Measurements from ENCODE around the gene HACD2.
"Not testable (repeated sequence)": the region's sequence is repeated elsewhere in the genome, so short reads cannot be mapped to it uniquely, and the experiment has no call there.

Gene HACD2

DNA sequence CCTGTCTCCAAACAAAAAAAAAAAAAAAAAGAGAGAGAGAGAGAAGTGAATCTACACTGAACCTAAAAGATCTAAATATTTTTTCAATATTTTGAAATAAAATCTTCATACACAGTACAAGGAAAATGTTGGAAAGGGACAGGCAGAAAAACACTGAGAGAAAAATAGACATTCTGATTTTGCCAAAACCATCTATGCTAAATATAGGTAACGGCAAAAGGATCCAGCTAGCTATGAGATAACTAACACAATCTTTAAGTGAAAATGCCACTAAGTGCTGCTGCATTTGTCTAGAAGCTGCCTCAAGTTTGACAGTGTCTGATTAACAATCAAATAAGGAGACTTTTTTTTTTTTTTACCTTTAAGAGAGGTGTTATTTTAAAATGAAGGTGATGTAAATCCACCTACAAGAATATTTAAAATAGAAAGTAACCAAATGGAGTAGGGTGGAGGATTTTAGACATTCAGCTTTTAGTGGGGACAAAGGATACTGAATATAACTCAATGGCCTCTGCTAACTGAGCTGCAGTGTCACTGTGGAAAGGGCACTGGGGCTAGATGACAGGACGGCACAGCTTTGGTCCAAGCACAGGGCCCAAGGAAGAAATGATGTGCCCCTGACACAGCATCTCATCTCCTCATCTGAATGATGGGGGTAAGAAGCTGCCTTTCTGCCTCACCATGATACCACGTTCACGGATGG lies 62.4 kb downstream of the HACD2 start:
- no peak for DNase-seq

DNA sequence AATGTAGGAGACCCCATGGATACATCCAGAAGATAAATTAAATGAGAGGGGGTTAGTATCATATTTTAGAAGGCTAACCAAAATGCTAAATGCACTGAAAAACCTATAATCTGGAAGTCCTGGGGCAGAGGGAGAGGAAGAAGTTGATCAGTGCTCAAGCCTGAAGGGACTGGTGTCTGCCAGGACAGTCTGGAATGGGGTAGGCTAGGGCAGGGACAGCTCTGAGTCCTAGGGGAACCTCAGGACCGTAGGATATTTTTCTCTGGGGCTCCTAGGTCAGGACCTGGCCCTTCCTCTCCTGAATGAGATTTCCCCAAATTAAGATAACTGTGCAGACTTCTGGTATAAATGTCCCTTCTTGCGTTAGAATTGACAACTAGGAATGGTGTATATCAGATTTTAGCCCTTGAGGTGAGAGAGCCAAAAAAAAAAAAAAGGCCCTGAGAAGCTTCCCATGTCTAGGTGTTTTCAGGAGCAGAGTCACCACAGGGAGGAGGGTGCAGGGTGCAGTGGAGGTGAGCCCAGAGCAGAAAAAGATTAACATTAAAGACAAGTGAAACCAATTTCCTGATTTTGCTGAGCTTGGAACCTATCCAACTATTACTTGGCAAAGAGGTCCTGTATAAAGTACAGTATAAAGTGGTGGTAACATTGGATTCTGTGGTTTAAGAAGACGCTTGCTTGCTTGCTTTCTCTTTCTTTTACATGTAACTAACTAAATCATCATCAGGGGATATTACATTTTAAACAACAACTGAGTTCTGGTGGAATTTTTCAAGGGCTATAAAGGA lies 63.5 kb downstream of the HACD2 start:
- DNase-seq, result no peak

DNA sequence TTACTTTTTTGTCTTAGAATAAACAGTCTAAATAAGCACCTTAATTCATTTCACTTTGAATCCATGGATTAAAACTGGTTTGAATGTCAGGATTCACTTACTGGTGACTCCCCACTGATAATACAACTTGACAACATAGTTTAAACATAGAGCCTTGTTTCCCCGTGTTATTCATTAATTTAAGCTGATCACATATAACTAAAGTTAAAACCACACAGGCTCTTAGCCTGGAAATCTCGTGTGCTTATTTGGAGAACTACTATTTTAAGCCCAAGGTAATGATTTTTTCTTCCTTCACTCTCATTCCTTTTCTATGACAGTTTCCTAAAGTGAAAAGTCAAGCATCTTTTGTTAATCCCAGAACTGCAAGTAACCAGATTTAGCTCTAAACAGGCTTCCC lies 64.2 kb downstream of the HACD2 start:
- DNase-seq, result no peak

DNA sequence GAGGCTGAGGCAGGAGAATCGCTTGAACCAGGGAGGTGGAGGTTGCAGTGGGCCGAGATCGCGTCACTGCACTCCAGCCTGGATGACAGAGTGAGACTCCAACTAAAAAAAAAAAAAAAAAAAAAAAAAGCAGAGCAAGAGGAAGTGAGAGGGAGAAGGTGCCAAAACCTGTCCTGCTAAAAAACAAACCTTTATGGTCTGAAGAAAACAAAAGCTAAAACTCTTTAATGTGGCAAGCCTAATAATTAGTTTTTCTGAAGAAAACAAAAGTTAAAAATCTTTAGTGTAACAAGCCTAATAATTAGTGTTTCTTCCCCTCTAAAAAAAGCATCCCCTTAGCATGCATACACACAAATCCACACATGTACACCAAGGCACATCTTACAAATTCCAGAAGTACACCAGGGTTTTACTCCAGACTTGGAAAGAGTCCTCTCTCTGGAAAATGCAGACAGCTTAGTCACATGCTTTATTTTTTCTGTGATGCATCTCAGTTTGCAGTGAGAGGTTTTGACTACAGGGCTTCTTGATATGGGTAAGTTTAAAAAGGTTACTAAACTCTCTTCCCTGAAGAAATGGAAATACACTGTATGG lies 65.9 kb downstream of the HACD2 start:
- no peak for DNase-seq

DNA sequence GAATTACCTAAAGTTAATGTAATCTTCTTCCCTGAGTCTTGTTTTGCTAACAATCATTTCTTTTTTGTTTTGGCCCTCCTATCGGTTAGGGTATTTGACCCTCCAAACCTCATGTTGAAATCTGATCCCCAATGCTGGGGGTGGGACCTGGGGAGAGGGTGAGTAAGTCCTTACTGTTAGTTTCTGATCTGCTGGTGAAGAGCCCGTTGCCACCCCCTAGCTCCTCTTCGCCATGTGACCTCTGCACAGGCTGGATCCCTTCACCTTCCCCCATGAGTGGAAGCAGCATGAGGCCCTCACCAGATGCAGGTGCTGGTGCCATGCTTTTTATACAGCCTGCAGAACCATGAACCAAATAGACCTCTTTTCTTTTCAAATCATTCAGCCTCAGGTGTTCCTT lies 73.1 kb downstream of the HACD2 start:
- no peak for DNase-seq

DNA sequence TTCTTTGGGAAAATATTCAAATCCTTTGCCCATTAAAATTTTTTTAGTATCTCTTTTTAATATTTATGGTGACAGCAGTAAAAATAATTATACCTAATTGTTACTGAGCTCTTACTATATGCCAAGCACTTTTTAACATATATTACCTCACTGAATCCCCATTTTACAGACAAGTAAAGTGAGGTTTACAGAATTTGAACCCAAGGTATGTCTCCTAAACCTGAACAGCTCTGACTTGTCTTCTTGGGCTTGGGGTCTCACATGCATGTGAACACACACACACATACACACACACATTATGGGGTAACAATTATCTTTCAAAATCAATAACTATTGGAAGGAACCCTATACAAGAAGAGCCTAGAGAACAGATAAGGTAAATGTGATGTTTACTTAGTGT lies 73.8 kb downstream of the HACD2 start:
- DNase-seq, result no peak

DNA sequence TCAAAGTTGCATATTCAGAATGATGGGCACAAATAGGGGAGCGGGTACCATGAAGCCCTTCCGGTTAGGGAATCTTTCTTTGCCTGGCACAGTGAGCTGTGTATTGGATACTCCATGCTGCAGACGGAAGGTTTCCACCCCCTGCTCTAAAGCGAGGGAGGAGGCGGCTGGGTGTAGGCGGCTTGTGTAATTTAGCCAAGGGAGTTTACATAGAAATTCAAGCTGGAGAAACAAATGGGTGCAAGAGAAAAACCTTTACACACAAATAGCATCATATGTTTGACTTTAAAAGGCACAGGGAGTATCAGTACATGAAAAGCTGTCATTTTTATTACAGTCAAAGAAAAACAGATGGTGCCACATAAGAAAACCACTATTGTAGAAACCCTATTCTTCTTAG lies 76.7 kb downstream of the HACD2 start:
- DNase-seq, result no peak

DNA sequence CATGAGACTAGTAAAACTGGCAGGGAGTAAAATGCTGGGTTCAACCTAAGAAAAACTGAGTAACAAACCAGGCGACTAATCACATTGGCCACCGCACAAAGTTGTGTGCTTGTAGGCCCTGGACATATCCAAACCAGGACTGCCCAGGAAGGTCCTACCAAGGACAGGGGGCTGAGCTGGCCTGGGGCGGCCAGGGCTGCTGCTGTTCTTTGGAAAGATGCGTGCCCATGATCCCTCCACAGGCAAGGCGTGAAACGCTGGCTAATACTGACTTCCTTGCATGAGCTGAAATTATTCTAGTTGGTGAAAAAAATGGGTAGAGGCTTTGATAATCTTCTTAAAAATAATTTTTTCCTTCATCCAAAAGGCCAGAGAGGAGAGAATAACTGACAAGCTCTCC lies 79.0 kb downstream of the HACD2 start:
- DNase-seq, result no peak

DNA sequence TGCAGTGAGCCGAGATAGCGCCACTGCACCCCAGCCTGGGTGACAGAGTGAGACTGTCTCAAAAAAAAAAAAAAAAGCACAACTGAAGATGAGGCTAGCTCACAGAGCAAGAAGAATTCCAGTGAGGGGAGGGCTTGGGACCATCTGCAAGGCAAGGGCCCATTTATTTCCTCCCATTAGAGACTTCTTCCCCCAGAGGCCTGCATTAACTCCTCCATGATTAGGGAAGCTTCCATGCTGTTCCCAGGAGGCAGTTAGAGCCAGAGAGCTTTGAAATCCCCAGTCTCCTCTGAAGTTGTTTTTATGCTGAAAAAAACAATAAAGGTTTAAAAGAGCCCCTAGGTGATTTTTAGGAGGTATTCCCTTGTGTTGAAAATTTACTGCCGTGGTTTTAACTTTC lies 81.7 kb downstream of the HACD2 start:
- no peak for DNase-seq

DNA sequence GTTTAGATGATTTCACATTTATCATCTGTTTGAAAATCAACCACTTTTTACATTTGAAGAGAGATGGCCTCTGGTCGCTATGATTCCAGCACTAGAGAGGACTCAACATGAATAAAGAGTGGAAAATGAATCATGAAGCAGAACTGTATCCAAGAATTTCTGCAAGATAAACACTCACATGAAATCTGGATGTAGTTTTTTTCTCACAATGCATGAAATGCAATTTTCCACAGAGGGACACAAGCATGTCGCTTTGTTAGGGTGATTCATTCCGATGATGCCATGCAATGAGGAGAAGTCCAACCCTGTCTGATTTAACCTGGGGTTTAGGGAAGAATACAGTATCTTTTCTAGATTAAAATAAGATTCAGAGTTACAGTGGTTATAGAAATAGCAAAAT lies 85.5 kb downstream of the HACD2 start:
- no peak for DNase-seq

DNA sequence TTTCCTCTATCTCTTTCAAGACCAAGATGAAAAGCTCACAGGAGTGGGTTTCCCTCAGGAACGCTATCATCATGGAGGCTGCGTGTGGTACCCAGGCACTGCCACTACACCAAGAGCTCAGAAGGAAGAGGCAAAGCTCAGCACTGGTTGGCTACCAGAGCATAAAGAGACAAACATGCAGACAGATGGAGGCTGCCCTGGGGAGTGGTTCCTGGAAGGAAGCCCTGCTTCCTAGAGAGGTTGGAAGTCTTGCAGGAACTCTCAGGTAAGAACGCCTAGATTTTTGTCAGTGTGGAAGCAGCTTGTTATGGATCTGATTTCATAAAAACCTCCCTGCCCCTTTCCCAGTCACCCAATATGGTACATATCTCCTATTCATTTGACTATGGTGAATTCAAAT lies 86.1 kb downstream of the HACD2 start:
- DNase-seq, result no peak

DNA sequence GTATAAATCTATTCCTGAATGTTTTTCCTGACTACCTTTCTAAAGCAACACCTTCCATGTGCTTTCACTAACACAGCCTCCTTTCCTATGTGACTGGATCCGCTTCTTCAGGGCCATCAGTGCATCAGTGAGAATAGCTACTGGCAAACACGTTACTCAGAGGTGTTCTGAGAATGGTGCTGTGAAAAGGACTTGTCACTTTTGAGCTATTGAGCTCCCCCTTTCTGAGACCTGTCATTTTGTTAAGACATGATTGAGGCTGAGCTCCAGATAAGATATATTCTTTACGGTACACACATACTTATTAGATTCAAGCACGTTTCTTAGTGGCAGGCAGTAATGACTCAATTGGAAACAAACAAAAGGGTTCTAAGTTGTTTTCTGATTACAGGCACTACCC lies 90.9 kb downstream of the HACD2 start:
- no peak for DNase-seq

DNA sequence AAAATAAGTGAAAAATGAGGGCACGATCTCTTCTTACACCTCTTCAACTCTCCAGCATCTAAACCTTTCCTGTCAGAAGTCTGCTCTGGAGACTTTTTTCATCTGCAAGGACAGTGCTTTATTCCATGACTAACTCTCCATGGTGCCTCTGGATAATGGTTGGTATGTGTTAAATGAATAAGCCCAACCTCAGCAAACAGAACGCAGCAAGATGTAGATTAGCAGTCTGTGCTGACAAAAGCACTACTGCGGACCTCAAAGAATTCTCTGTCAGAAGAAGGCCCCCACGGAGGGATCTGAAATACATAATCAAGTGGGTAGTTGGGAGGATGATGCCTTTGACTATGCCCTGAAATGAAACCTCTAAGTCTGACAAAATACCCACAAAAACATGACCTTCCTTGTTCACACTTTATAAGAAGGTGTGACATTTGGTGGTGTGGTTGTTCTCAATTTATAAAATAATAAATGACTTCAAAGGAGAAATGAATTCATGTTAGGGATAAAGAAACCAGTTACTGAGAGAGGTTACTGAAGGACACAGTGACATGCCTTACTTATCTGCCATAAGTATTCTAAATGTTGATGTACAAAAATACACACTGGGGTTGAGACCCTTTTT lies 92.8 kb downstream of the HACD2 start:
- DNase-seq, result no peak

DNA sequence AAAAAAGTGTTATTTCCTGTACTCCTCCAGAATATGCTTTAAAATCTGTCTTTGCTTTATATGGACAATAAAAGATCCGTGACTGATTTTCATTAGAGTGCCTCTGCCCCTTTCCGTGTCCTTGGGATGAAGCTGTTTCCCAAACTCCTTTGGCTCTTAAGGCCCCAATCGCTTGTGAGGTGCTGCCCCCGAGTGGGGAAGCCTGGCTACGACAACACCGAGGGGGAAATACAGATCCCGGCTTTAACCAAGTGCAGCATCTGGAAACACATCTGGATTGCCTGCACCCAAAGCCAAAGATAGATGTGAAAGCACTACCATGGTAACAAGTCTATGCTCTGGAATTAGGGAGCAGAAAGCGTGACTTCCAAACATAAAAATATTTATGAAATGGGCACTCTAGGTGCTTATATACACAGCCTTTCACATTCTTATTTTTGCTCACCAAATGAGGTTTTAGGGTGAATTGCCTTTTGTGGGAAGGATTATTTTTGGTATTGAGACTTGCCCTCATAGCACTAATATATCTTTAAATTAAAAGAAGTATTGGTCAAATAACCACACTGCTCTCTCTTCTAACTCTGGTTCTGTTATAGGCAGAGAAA lies 95.4 kb downstream of the HACD2 start:
- DNase-seq, result peak; percentile 31

DNA sequence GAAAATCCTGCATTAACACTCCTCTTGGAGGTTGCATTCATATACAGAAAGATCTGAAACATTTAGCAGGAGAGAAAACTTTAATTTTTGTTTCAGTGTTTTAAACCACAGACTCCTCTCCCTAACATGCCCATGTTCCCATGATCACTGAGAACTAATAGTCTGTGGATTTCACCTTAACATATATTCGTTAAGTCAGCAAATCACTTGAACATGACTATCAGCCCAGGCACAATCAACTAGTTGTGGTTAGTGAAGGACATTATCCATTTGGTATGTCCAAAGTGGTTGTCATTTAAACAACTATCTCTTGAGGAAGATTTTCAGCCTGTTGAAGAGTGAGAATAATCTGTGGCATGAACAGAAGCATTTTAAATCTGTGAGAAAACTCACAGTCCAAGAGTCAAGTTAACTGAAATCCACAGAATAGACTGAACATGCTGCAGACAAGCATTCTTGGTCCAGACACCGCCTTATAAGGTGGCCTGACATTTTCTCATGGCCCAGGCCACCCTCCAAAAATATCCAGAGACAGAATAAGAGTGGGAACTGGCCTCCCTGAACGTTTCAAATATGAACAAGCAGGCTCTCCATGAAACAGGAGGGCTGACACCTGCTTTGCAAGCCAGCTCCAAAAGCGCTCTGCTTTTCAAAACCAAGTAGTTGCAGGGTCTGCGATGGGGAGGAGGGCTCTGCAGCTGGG lies 96.1 kb downstream of the HACD2 start:
- no peak for DNase-seq

DNA sequence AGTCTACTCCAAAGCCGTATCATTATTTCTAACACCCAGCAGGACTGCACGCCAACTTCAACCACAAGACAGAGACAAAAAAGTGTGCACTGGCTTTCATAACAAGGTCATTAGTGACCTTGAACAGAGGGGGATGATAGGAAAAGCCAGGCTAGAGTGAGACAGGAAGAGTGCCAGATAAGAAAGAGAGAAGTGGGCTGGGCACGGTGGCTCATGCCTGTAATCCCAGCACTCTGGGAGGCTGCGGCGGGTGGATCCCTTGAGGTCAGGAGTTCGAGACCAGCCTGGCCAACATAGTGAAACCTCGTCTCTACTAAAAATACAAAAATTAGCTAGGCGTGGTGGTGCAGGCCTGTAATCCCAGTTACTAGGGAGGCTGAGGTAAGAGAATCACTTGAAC lies 97.8 kb downstream of the HACD2 start:
- DNase-seq, result not testable (repeated sequence)

DNA sequence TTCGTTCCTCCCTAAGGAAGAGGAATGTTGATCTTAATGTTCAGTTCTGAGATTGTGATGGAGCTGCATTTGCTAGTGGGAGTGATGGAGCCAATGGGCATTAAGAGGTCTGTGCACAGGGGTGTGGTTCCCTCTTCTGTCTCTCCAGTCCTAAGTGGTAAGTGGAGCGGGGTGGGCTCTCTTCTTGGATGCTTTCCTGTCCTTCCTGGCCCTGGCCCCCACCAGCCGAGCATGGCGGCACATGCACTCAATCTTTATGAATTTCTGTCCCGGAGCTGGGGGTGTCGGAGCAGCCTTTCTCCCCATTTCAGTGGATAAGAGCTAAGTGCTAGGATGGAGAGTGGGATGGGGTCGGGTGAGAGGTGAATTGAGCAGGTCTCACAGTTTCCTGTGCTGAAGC lies 98.4 kb downstream of the HACD2 start:
- DNase-seq, result no peak

DNA sequence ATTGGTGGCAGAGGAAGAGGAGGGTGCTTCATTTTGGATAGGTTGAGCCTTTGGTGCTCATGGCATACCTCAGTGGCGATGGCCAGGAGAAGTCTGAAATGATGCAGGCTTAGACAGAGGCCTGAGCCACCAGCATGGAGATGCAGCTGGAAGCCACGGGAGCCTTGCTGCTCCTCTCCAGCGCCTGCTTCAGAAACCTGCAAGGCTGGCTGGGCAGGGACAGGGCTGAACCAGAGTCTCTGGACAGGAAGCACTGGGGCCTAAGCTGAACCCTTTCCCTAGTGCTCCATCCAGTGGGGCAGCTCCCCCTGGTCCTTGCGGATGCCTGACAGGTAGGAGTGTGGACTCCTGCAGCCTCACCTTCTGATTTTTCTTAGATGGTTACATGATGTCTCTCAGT lies 99.3 kb downstream of the HACD2 start:
- no peak for DNase-seq

DNA sequence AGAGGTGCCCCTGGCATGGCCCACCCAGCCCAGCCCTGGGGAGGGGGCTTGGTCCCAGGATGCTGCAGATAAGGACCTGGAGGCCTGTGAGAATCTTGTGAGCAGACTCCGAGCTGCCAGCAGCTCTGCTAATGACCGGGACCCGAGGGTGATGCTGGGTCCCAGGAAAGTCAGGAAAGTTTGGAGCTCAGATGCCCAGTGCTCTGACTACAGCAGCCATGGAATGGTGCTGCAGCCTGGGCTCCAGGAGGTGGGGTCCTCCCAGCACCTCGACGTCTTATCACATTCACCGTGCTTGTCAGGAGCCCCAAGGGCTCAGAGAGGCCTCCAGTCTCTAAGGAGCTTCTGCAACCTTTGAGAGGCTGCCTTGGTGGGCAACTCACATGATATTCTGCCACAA lies 101.7 kb downstream of the HACD2 start:
- DNase-seq, result no peak

DNA sequence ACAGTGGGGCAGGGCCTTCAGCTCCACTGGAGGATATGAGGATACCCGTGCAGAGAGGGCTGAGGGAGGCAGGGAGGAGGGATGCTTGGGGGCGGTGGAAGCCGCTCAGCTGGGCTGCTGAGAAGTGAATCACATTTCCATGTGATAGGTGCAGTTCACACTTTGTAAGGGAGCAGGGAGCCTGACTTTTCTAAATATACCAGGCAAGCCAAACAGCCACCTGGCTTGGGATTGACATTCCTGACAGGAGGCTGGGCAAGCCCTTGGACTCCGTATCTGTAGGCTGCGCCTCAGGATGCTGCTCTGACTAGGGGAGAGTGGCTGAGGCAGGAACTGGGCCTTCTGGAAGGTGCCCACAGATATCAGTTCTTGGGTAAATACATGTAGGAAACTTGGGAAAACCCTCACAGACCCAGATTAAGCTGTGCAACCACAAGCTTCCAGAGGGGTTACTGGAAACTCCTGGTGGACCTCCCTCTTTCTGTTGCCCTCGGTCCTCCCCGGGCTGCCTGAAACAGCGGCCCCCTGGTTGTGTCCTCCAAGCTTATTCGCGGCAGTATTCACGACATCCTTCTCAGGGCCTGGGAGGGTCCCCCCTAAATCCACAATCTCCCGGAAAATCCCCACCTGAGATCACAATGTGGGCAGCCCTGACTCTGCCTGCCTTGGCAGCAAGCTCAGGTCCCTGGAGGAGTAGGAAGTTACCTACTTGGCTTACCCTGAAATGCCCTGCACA lies 103.0 kb downstream of the HACD2 start:
- DNase-seq, result no peak

DNA sequence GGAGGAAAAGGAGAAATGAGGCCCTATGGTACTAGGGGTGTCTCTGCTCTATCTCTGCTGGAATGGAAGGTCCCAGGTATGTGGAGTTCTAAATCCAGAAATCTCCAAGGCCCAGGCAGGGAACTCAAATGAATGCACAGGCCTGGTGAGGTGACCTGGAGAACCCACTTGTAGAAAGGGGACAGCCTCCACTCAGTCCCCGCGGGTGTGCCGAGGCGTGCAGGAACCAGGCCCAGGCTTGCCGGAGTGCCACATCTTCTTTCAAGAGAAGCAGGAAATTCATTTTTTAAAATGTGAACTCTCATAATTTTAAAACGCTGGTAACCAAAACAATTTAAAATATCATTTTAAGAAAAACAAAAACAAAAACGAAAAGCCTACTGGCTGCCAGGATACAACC lies 103.8 kb downstream of the HACD2 start:
- DNase-seq, result no peak

DNA sequence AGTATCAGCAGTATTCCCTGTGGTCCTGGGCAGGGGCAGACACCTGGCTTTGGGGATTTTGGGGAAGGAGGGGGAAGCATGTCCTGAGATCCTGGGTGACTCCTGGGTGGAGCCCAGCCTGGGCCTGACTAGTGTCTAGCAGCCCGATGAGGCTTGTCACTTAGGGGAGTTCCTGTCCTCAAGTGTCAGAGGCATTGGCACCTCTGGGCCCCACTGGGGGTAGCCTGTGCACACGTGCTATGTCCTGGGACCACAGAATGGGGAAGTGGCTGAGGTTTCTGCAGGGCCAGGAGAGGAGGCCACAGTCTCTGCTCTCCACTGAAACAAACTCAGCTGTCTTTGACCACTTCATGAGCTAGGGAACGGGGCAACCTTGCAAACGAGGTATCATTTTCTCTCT lies 104.4 kb downstream of the HACD2 start:
- no peak for DNase-seq
